ENCODE results near the gene MARCHF2.
"Not testable (repeated sequence)": the region's sequence is repeated elsewhere in the genome, so short reads cannot be mapped to it uniquely, and the experiment has no call there.

The MARCHF2 gene

GRCh38 chr19:8413629-8413995 is 507 bp downstream of the MARCHF2 start:
- peak; percentile 30 for DNase-seq

- no peak for DNase-seq
Observed at GRCh38 chr19:8416796-8417195, 3.7 kb downstream of the MARCHF2 start.

DNA sequence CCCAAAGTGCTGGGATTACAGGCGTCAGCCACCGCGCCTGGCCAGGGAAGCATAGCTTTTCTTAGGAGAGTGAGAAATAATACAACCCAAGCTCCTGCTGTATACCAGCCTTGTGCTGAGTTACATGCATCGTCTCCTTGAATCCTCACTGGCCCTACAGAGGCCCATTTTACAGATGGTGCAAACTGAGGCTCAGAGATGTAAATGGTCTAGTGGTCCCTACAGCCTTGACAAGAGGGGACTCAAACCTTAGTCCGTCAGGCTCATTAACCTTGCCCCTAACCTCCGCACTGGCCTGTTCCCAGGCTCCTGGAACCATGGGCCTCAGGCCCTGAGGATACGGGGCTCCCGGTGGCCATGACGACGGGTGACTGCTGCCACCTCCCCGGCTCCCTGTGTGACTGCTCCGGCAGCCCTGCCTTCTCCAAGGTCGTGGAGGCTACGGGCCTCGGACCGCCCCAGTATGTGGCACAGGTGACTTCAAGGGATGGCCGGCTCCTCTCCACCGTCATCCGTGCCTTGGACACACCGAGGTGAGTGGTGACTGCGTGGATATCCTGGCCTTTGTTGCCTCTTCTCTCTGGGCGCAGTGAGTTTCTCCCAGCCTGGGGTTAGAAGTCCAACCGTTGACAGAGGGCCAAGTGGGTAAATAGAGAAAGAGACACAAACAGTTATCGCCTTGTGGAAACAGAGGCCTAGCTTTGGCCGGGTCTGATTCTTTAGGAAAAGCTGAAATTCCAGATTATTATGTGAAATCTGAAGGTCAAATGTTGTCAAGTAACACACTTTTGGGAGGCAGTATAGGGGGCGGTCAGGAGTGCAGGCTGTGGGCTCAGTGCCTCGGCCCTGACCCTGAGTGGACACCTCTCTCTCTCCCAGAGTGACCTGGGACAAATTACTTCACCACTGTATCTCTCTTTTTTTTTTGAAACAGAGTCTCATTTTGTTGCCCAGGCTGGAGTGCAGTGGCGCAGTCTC is 8.7 kb downstream of the MARCHF2 start:
- DNase-seq: no peak

DNA sequence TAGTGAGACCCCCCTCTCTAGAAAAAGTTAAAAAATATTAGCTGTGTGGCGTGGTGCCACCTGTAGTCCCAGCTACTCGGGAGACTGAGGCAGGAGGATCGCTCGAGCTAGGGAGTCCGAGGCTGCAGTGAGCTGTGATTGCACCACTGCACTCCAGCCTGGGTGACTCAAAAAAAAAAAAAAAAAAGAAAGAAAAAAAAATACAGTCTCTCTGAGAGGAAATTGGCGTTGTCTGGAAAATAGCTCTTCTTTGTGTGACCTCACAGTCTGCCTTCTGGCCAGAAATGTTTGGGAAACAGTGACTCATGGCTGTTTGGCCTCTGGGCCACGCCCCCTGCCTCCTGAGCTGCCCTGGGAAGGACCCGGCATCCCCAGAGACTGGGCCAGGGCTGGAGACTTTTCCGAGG is 10.7 kb downstream of the MARCHF2 start:
- no peak for DNase-seq

GRCh38 chr19:8425331-8425730 is 12.2 kb downstream of the MARCHF2 start:
- not testable (repeated sequence) for DNase-seq

DNA sequence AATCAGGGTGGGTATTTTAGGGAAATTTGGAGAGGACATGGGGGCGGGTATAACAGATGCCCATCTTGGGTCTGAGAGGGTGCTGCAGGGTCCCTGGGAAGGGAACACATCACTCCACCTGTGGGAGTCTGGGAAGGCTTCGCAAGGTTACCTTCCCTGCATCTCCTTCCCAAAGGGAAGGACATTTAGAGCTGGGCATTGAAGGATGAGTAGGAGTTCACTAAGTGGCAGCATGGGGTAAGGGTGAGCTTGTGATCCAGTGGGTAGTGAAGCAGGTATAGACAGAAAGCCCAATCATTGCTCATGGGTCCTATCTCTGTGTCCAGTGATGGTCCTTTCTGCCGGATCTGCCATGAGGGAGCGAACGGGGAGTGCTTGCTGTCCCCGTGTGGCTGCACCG is 13.2 kb downstream of the MARCHF2 start:
- no peak for DNase-seq

DNA sequence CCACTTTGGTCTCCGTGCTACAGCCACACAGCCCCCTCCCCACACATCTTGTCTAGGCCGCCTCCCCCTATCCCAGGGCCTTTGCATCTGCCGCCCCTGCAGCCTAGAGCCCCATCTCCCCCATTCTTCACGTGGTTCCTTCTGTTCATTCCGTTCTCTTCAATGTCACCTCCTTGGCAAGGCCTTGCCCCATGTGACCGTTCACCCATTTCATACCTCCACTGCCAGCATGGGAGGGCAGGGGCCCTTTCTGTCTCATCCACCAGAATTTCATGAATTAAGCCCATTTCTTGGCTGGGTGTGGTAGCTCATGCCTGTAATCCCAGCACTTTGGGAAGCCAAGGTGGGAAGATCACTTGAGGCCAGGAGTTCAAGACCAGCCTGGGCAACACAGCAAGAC is 15.9 kb downstream of the MARCHF2 start:
- DNase-seq: no peak

GRCh38 chr19:8429826-8430225 is 16.7 kb downstream of the MARCHF2 start:
- no peak for DNase-seq

DNA sequence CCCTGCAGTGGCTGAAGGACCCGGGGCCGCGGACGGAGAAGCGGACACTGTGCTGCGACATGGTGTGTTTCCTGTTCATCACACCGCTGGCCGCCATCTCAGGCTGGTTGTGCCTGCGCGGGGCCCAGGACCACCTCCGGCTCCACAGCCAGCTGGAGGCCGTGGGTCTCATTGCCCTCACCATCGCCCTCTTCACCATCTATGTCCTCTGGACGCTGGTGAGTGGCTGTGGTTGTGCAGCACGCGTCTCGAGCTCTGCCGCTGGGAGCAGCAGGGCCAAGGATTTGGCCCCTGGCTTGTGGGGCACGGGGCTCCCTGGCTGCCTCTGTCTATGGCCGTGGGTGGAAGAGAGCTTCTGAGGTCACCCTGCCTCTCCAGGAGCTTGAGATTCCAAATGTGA is 17.5 kb downstream of the MARCHF2 start:
- DNase-seq: no peak

DNA sequence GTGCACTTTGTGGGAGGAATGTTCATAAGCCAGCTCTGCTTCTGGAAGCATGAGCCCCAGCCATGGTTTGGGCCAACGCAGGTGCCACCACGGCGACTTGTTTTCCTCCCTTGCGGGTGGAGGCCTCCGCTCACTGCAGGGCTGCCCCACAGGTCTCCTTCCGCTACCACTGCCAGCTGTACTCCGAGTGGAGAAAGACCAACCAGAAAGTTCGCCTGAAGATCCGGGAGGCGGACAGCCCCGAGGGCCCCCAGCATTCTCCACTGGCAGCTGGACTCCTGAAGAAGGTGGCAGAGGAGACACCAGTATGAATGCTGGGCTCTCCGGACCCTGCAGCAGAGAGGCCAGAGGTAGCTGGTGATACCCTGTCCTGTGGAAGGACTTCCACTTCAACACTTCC is 25.1 kb downstream of the MARCHF2 start:
- no peak for DNase-seq

DNA sequence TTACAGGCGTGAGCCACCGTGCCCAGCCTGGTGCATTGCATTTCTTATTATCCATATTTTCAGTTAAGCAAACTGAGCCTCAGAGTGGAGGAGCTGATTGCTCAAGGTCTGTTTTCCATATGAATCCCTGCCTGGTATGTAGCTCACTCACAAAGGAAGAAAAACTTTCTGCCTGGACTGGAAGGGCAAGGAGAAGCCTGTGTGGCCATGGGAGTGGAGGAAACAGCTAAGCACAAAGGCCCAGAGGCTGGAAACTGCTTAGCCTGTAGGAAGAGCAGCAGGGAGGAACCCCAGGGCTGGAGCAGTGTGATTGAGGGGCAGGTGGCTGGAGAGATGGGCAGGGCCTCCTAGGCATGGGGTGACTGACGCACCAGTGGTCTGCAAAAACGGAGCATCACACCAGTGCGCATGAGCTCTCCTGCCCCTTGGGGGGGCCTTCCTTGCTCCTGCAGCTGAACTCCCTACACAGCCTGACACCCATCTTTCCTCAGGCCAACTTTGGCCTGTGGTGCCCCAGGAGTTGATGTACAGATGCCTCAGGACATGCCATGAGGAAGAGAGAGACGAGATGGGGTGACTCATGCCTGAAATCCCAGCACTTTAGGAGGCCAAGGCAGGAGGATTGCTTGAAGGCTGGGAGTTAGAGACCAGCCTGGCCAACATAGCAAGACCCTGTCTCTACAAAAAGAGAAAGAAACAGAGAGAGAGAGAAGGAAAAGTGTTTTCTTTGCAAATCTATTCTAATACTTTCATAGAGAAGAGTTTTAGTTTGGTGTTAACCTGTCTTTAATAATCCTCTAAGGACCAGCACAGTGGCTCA is 28.8 kb downstream of the MARCHF2 start:
- no peak for DNase-seq

- not testable (repeated sequence) for DNase-seq
Observed at GRCh38 chr19:8444140-8444676, 31.1 kb downstream of the MARCHF2 start.

DNA sequence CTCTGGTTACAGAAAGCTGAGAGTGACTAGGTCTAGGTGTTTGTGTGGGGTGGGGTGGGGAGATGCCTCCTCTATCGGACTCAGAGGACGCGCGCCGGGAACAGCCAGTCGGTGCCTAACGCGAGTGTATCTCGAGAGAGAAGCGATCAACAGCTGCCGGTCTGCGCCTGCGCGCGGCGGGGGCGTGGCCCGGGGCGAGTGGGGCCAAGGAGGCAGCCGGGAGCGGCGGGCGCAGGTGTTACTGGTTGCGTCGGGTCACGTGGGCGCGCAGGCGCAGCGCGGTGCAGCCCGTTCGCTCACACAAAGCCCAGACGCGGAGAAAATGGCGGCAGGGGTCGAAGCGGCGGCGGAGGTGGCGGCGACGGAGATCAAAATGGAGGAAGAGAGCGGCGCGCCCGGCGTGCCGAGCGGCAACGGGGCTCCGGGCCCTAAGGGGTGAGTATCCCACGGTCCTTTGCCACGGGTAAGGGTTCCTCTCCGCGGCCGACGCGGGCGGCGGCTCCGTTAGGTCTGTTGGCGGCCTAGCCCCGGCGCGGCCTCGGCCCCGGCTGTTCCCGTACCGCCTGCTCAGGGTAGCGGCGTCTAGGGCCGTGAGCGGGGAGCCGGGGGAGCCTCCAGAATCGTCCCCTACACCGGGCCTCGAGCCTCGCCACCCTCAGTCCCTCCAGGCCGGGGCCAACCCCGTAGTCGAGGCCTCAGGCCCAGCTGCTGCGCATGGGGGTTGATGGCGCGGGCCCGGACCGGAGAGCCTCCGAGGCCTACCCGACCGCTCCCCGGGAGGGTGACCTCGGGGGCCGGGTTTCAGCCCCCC is 31.8 kb downstream of the MARCHF2 start, which contains the start of gene HNRNPM:
Gene HNRNPM, plus strand, starts transcription at position 299 of the 811 bp plus-strand sequence. Its CDS starts 24 bp downstream, at position 323.
- DNase-seq: peak; percentile 98

GRCh38 chr19:8445488-8446001 is 32.4 kb downstream of the MARCHF2 start:
- no peak for DNase-seq

GRCh38 chr19:8446061-8446709 is 33.1 kb downstream of the MARCHF2 start:
- no peak for DNase-seq

DNA sequence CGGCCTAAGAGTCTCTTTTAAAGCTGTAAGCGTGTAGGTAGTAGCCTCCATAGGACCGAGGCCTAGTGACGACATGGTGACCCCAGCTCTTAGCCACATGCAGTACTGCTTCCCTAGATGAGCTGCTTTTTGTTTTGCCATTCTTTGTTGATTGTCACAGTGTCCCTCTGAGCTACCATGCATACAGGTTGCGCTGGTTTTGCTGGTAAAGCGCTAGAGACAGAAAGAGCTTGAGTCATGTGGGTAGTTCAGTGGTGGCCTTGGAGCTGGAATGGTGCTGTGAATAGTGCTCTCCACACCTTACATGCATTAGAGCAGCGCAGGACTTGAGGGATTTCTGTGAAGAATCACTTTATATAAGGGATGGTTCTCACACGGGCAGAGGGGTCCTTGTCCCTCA is 36.7 kb downstream of the MARCHF2 start:
- DNase-seq: no peak

DNA sequence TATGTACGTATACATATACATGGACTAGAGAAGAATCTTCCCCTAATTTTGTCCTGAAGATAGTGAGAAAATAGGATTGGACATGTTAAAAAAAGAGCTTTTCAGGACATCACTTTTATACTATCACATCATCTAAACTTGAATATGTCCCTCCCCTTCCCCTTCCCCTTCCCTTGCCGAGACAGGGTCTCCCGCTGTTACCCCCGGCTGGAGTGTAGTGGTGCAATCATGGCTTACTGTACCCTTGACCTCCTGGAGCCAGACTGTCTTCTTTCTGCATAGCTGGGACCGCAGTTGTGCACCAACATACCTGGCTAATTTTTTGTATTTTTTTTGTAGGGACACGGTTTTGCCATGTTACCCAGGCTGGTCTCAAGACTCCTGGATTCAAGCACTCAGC is 38.3 kb downstream of the MARCHF2 start:
- no peak for DNase-seq

DNA sequence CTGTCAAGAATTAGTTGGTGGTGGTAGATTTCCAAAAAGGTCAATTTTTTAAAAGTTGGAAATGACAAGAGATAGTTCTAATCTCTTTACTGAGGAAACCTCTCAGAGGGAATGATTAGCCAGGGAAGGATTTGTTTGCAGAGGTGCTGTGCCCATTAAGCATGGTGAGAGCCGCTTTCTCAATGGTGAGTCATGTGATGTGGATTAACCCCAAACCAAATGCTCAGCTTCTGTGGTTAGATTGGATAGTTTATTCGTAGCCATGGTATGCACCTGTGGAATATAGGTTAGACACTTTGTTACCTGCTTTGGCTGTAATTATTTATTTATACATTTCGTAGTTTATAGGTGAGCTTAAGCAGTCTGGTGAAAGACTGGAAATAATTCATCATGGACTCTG is 38.8 kb downstream of the MARCHF2 start:
- DNase-seq: no peak

DNA sequence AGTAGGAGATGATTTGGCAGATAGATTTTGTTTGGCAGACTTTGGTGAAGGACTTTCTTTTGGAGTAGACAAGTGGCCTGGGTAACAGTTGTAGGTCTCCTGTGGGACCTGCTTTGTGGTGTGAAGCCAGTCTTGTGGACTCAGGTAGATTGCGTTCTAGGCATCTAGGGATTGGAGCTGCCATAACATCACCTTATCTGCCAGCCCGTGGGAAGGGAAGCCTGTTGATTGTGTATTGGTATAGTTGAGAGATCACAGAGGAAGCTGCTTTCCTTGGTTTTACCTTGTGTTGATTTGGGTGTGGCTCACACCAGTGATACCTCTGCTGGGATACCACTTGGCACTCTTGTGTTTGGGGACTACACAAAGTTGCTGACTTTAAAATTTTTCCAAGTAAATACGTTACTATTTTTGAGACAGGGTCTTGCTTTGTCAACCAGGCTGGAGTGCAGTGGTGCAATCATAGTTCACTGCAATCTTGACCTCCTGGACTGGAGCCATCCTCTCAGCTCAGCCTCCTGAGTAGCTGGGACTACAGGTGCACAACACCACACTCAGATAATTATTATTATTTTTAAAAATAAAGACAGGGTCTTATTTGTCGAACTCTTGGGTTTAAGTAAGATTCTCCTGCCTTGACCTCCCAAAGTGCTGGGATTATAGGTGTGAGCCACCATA is 39.5 kb downstream of the MARCHF2 start:
- no peak for DNase-seq

DNA sequence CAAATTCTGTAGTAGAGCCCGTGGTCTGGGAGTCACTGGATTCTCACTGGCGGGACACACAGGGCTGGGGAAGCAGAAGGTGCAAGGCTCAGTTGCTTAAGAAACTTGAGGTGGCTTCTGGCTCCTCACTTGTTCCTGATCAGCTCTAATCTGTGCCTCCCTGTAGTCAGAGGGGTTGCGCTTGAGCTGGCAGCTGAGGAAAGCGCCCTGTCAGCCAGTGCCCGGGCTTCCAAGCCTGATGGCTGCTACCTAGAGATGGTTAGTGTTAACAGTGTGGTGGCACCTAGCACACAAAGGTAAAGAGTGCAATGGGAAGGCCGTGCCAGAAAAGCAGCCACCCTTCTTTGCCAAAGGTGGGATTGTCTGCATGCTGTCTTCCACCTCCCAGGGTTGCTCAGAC is 40.5 kb downstream of the MARCHF2 start:
- no peak for DNase-seq

- DNase-seq: no peak
Observed at GRCh38 chr19:8454218-8454617, 41.1 kb downstream of the MARCHF2 start.
